Smooth muscle cell (in vitro differentiated cells): ENCODE measurements around the gene NUAK2. TPM values are rescaled to one million over a fixed set of nuclear protein-coding genes. Genes with fewer than 3 reads are reported as not detected.
"Not testable (repeated sequence)": the region's sequence is repeated elsewhere in the genome, so short reads cannot be mapped to it uniquely, and the experiment has no call there.

ENCODE experiments used
- DNase-seq: peaks from one replicate; lab custom pipeline; 2025; ENCODE audit not compliant: unreplicated experiment; lab: John Stamatoyannopoulos, UW
- H2AFZ ChIP-seq: fragments of 200-600 bp; sonication (generic); 2 replicates; pipeline ENCODE4 v1.6.0; 2016; ENCODE audit warnings: antibody characterized with exemption, low read depth, mild to moderate bottlenecking
- H3F3A ChIP-seq: fragments of 200-600 bp; sonication (generic); 2 replicates; pipeline ENCODE4 v1.6.0; 2017; ENCODE audit warnings: antibody characterized with exemption, low read depth
- H3K27ac ChIP-seq: fragments of 200-600 bp; sonication (generic); 2 replicates; pipeline ENCODE4 v1.5.1; 2016; ENCODE audit warnings: low read depth, mild to moderate bottlenecking
- H3K27me3 ChIP-seq: fragments of 200-600 bp; sonication (generic); 2 replicates; pipeline ENCODE4 v1.6.1; 2016; ENCODE audit warnings: low read depth, mild to moderate bottlenecking
- H3K36me3 ChIP-seq: fragments of 200-600 bp; sonication (generic); 2 replicates; pipeline ENCODE4 v1.5.1; 2016; ENCODE audit warnings: low read depth
- H3K4me1 ChIP-seq: fragments of 200-600 bp; sonication (generic); 2 replicates; pipeline ENCODE4 v1.5.1; 2016; ENCODE audit warnings: low read depth
- H3K4me2 ChIP-seq: fragments of 200-600 bp; sonication (generic); 2 replicates; pipeline ENCODE4 v1.6.0; 2016; ENCODE audit warnings: mild to moderate bottlenecking
- H3K4me3 ChIP-seq: fragments of 200-600 bp; sonication (generic); 2 replicates; pipeline ENCODE4 v1.5.1; 2016; ENCODE audit warnings: mild to moderate bottlenecking
- H3K79me2 ChIP-seq: fragments of 200-600 bp; sonication (generic); 2 replicates; pipeline ENCODE4 v1.6.0; 2016; ENCODE audit warnings: low read depth, mild to moderate bottlenecking
- H3K9ac ChIP-seq: fragments of 200-600 bp; sonication (generic); 2 replicates; pipeline ENCODE4 v1.6.0; 2016; ENCODE audit warnings: low read depth
- H3K9me3 ChIP-seq: fragments of 200-600 bp; sonication (generic); replicated peaks from 2 replicates; pipeline ENCODE4 v1.5.1; 2016; ENCODE audit warnings: low read depth
- H4K20me1 ChIP-seq: fragments of 200-600 bp; sonication (generic); 2 replicates; pipeline ENCODE4 v1.6.0; 2016; ENCODE audit warnings: low read depth
- WGBS: methylation state at CpG from one replicate; pipeline ENCODE4 v1.1.7; 2016; ENCODE audit warnings: low lambda C conversion rate; 5-methylcytosine and 5-hydroxymethylcytosine counted together
- polyA plus RNA-seq: library from polyadenylated mRNA; unstranded; fragments of >200 nt; fragmentation: Nextera tagmentation; extraction: Ambion mirVana; gene quantifications from 2 replicates; pipeline ENCODE4 v1.2.1, GENCODE V29; 2016
- total RNA-seq: library from RNA; depleted of rRNA; stranded (reverse); fragments of >200 nt; gene quantifications from 2 replicates; pipeline ENCODE4 v1.2.3, GENCODE V29; 2014
- TF ChIP-seq, protein P1 (sequence below): fragments of 200-600 bp; sonication (generic); IDR thresholded peaks from 2 replicates; pipeline ENCODE4 v1.5.1; 2017; ENCODE audit warnings: borderline replicate concordance, mild to moderate bottlenecking, antibody characterized with exemption; ENCODE audit not compliant: insufficient read depth, poor library complexity, severe bottlenecking

Gene NUAK2
- total and polyA plus RNA-seq, 2 experiments from 2014 or later = 11.3 to 15.8 TPM

- H3K4me1 ChIP-seq = peaks cover 35% of the 10 kb centered on the region
- H3K4me3 ChIP-seq = no peak overlapping the region
These were observed 37.0 kb downstream of the NUAK2 start for GRCh38 chr1:205284420-205285144.

DNA sequence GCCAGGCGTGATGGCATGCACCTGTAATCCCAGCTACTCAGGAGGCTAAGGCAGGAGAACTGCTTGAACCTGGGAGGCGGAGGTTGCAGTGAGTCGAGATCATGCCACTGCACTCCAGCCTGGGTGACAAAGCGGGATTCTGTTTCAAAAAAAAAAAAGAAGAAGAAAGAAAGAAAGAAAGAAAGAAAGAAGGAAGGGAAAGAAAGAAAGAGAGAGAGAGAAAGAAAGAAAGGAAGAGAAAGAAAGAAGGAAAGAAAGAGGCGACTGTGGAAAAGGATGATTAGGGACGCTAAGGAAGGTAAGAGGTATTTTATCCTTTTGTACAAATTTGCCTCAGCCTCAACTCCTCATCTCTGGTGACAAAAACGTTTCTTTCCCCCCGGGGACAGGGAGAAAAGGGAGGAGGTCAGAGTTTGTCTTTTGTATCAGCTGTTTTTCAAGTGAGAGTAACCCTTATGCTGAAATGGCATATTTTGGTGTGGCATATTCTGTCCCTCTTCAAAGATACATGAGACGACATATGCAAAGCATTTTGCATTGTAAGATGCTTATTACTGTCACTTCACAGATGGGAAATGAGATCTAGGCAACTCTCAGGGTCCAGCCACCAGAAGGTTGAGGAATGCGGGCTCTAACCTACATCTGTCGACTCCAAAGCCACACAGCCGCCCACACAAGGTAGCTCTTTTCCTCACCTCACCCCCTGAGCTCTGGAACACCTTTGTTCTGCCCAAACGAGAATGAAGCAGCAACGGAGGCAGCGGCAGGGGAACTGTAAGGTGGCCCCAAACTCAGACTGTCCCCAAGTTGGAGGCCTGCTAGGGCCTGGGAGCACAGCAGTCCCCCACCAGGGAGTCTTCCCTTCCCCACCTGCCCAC lies 38.0 kb downstream of the NUAK2 start:
- peaks cover 24% of the 10 kb centered on the region for H3F3A ChIP-seq
- no peak overlapping the region for H3K4me3 ChIP-seq
- H3K9ac ChIP-seq = peak overlapping the region; percentile 63
- H3K9me3 ChIP-seq = no peaks in the 10 kb centered on the region
- H4K20me1 ChIP-seq = no peaks in the 10 kb centered on the region
- no peaks in the 10 kb centered on the region for H3K79me2 ChIP-seq
- 68% methylated on average over 15 of the region's 15 CpGs for WGBS
- no peak overlapping the region for H2AFZ ChIP-seq
- H3K36me3 ChIP-seq = no peaks in the 10 kb centered on the region
- TF ChIP-seq, protein P1, sequence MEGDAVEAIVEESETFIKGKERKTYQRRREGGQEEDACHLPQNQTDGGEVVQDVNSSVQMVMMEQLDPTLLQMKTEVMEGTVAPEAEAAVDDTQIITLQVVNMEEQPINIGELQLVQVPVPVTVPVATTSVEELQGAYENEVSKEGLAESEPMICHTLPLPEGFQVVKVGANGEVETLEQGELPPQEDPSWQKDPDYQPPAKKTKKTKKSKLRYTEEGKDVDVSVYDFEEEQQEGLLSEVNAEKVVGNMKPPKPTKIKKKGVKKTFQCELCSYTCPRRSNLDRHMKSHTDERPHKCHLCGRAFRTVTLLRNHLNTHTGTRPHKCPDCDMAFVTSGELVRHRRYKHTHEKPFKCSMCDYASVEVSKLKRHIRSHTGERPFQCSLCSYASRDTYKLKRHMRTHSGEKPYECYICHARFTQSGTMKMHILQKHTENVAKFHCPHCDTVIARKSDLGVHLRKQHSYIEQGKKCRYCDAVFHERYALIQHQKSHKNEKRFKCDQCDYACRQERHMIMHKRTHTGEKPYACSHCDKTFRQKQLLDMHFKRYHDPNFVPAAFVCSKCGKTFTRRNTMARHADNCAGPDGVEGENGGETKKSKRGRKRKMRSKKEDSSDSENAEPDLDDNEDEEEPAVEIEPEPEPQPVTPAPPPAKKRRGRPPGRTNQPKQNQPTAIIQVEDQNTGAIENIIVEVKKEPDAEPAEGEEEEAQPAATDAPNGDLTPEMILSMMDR = no peak
- peak overlapping the region; percentile 18 for H3K4me2 ChIP-seq
- peak overlapping the region; percentile 88 for H3K27ac ChIP-seq
- H3K4me1 ChIP-seq = peaks cover 35% of the 10 kb centered on the region
- H3K27me3 ChIP-seq = no peaks in the 10 kb centered on the region
- DNase-seq = no peak

More at GRCh38 chr1:205284420-205285144, 37.0 kb downstream of the NUAK2 start:
- DNase-seq = peak; percentile 41
- Histone ChIP-seq H3K36me3 (no peaks in the 10 kb centered on the region), H3K79me2 (no peaks in the 10 kb centered on the region), H3K9me3 (no peaks in the 10 kb centered on the region), H3F3A (peaks cover 24% of the 10 kb centered on the region), H3K27me3 (no peaks in the 10 kb centered on the region), H2AFZ (no peak overlapping the region), H3K27ac (peak overlapping the region; percentile 88), H3K9ac (peak overlapping the region; percentile 63), H4K20me1 (no peaks in the 10 kb centered on the region), H3K4me2 (peak overlapping the region; percentile 67)
- WGBS = 26% methylated on average over 4 of the region's 7 CpGs
- TF ChIP-seq, protein P1 = no peak

- H3F3A ChIP-seq = peaks cover 18% of the 10 kb centered on the region
- H3K27me3 ChIP-seq, H4K20me1 ChIP-seq, H3K9me3 ChIP-seq, H3K36me3 ChIP-seq, H2AFZ ChIP-seq, DNase-seq, H3K79me2 ChIP-seq, H3K4me2 ChIP-seq, H3K9ac ChIP-seq, H3K4me3 ChIP-seq, H3K27ac ChIP-seq: not testable (repeated sequence)
- peaks cover 23% of the 10 kb centered on the region for H3K4me1 ChIP-seq
- WGBS = 94% methylated on average over 10 of the region's 10 CpGs
These were observed 40.7 kb downstream of the NUAK2 start for GRCh38 chr1:205280666-205281395.

DNA sequence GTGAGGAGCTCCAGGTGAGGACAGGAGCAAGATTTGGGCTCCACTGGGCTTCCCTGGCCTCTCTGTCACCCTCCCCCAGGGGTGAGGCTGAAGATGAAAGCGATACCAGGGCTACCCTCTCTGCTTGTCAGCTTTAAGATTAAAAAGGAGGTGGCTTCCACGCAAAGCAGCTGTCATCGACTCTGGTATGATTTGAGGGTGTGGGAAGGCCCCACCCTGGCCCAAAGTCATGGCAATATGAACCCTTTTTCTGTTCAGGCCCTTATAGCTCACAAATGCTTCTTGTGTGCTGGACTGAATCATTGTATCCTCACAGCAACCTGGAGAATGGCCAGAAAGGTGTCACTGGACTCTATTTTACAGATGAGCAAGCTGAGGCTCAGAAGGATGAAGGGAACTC lies 41.6 kb downstream of the NUAK2 start:
- Histone ChIP-seq H3K27ac (no peak overlapping the region), H3K36me3 (no peaks in the 10 kb centered on the region), H3K79me2 (no peaks in the 10 kb centered on the region), H3K4me2 (no peak overlapping the region), H3K9me3 (no peaks in the 10 kb centered on the region), H2AFZ (no peak overlapping the region), H4K20me1 (no peaks in the 10 kb centered on the region), H3K9ac (no peak overlapping the region), H3F3A (peaks cover 12% of the 10 kb centered on the region), H3K4me3 (no peak overlapping the region), H3K4me1 (peaks cover 15% of the 10 kb centered on the region), H3K27me3 (no peaks in the 10 kb centered on the region)
- WGBS = 83% methylated on average over 3 of the region's 3 CpGs
- TF ChIP-seq, protein P1 = no peak
- no peak for DNase-seq
